Tibial nerve (tissue), 4 donors: Measurements from ENCODE around the gene HSD17B1.

Experiments
- EP300 ChIP-seq, 2 donors: sonication (generic); formaldehyde crosslinking; IDR thresholded peaks; one replicate each; pipeline ENCODE4 v1.6.1; 2017; ENCODE audit warnings: antibody characterized with exemption in 2 of 2, mild to moderate bottlenecking in 1 of 2
- POLR2A ChIP-seq, 2 donors: fragments of 450-650 bp; IDR thresholded peaks; one replicate each; pipeline ENCODE4 v1.6.1; 2017; ENCODE audit warnings: antibody characterized with exemption in 2 of 2, mild to moderate bottlenecking in 2 of 2, moderate library complexity in 2 of 2
- TF ChIP-seq, protein P1 (sequence below), 5 experiments: fragments of 200-600 bp in 3 of 5; fragments of 450-650 bp in 2 of 5; sonication (generic) in 3 of 5; IDR thresholded peaks; one replicate each; pipeline ENCODE4 v1.5.1; 2016 to 2019; ENCODE audit warnings: antibody characterized with exemption in 5 of 5, mild to moderate bottlenecking in 3 of 5, moderate library complexity in 2 of 5

GRCh38 chr17:42525221-42525620 lies 27.5 kb upstream of the HSD17B1 start:
- TF ChIP-seq POLR2A (IDR thresholded peaks at IDR 0.05) (no peak), EP300 (IDR thresholded peaks at IDR 0.05) (no peak)
- TF ChIP-seq, protein P1, sequence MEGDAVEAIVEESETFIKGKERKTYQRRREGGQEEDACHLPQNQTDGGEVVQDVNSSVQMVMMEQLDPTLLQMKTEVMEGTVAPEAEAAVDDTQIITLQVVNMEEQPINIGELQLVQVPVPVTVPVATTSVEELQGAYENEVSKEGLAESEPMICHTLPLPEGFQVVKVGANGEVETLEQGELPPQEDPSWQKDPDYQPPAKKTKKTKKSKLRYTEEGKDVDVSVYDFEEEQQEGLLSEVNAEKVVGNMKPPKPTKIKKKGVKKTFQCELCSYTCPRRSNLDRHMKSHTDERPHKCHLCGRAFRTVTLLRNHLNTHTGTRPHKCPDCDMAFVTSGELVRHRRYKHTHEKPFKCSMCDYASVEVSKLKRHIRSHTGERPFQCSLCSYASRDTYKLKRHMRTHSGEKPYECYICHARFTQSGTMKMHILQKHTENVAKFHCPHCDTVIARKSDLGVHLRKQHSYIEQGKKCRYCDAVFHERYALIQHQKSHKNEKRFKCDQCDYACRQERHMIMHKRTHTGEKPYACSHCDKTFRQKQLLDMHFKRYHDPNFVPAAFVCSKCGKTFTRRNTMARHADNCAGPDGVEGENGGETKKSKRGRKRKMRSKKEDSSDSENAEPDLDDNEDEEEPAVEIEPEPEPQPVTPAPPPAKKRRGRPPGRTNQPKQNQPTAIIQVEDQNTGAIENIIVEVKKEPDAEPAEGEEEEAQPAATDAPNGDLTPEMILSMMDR (IDR thresholded peaks at IDR 0.05), result no peak
